Measurements from ENCODE around the gene ATPAF2.

The ATPAF2 gene

DNA sequence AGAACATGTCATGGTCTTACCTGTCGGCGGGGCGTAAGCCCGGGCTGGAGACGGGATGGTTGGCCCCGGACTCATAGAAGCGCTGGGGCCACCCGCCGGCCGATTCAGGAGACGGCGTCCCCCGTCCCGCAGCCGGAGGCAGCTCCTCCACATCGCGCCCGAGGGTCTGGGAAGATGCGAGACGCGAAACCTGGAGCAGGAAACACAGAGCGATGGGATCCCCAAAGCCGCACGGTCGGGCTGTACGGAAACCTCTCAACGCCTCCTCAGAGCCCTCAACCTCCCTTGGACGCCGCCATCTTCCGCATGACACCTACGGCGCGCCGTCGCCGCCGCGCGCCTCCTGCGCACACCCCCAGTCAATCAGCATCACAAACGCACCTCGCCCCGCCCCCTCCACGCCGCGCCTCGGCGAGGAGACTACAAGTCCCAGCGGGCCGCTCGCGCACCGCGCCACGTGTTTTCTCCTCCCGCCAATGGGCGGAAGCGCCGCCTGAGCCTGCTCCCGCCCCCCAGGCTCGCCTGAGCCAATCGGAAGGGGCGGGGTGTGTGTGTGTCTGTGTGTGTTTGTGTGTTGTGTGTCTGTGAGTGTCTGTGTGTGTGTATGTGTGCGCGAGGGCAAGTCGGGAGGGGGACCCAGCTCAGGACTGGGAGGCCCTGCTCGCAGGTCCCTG is at the start of gene ATPAF2, which contains the start of gene GID4:
Gene ATPAF2, minus strand, starts transcription at position 308 of the 674 bp plus-strand sequence. Its CDS starts 155 bp downstream, at position 153.
Gene GID4, plus strand, starts transcription at position 548 of the 674 bp plus-strand sequence. Its CDS starts 57 bp downstream, at position 605.
- TF ChIP-seq, protein P1, sequence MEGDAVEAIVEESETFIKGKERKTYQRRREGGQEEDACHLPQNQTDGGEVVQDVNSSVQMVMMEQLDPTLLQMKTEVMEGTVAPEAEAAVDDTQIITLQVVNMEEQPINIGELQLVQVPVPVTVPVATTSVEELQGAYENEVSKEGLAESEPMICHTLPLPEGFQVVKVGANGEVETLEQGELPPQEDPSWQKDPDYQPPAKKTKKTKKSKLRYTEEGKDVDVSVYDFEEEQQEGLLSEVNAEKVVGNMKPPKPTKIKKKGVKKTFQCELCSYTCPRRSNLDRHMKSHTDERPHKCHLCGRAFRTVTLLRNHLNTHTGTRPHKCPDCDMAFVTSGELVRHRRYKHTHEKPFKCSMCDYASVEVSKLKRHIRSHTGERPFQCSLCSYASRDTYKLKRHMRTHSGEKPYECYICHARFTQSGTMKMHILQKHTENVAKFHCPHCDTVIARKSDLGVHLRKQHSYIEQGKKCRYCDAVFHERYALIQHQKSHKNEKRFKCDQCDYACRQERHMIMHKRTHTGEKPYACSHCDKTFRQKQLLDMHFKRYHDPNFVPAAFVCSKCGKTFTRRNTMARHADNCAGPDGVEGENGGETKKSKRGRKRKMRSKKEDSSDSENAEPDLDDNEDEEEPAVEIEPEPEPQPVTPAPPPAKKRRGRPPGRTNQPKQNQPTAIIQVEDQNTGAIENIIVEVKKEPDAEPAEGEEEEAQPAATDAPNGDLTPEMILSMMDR (conservative IDR thresholded peaks at IDR 0.05; ENCODE audit: low read depth, low read length): no peak
- DNase-seq (ENCODE audit: low read depth): peak; percentile 99
- H3K4me3 ChIP-seq (ENCODE audit: low read depth, low read length): peak within 1 kb of the TSS; percentile 95

DNA sequence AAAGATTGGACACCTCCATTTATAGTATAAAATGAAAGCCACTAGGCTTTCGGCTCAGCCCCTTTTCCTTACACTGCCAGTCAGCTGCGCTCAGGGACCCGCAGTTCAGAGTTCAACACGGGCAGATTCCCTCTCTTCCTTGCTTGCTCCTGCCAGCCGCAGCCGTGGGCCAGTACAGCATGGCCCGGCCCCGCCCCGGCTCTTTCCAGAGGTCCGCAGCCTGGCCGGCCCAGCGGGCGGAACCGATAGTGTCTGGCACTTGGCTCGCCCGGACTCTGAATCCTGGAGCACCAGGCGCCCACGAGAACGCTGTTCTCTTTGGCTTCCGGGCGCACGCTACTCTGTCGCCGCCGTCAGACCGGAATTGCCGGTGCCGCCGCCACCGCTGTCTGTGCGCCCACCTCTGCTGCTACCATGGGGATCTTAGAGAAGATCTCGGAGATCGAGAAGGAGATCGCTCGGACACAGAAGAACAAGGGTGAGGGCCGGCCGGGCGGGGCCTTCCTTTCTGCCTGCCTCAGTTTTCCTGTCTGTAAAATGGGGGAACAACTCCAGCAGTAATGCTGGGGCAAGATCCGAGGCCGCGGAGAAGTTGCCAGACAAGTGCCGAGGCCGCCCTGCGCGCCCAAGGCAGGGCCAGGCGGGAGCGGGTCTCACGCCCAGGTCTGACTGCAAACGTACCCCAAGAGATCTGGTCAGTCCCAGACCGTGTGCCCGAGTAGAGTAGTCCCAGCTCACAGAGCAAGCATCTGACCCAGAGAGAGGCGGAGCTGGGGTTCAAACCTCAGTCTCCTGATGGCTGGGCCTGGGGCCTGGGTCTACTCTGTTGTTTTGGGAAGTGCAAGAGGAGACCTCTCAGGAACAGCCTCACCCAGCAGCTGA is 48.9 kb upstream of the ATPAF2 start, which contains the start of gene DRG2:
Gene DRG2, plus strand, starts transcription at position 339 of the 882 bp plus-strand sequence. Its CDS starts 76 bp downstream, at position 415.
- TF ChIP-seq, protein P1 (conservative IDR thresholded peaks at IDR 0.05; ENCODE audit: low read depth, low read length): peak; percentile 33
- H3K4me3 ChIP-seq (ENCODE audit: low read depth, low read length): peak within 1 kb of the TSS; percentile 85
- DNase-seq (ENCODE audit: low read depth): peak; percentile 94

DNA sequence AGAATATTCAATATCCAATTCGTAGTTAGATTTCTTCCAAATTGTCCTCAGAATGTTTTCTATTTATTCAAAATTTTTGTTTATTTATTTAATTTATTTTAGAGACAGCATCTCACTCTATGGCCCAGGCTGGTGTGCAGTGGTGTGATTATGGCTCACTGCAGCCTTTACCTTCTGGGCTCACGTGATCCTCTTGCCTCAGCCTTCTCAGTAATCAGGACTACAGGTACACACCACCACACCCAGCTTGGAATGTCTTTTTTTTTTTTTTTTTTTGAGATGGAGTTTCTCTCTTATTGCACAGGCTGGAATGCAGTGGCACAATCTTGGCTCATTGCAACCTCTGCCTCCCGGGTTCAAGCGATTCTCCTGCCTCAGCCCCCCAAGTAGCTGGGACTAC is 45.3 kb upstream of the ATPAF2 start:
- DNase-seq (ENCODE audit: low read depth): no peak
- TF ChIP-seq, protein P1 (conservative IDR thresholded peaks at IDR 0.05; ENCODE audit: low read depth, low read length): no peak
- H3K4me3 ChIP-seq (ENCODE audit: low read depth, low read length): no peak overlapping the region

DNA sequence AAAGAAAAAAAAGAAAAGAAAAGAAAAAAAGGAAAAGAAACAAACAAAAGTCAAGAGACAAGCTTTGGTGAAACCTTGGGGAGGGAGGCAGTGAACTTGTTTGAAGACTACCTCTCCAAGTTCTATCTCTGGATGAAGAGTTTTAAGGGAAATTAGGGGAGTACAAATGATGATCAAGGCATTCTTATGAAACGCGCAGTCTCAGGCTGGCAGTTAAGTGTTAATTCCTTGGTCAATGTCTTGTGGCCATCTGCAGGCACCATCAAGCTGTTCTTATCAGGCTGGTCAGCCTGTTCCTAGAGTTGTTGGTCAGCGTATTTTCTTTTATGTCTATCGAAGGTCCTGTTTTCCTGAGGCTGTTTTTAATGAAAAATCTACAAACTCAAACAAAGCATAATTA is 40.6 kb upstream of the ATPAF2 start:
- TF ChIP-seq, protein P1 (conservative IDR thresholded peaks at IDR 0.05; ENCODE audit: low read depth, low read length): no peak
- no peak overlapping the region for H3K4me3 ChIP-seq (ENCODE audit: low read depth, low read length)
- no peak for DNase-seq (ENCODE audit: low read depth)

DNA sequence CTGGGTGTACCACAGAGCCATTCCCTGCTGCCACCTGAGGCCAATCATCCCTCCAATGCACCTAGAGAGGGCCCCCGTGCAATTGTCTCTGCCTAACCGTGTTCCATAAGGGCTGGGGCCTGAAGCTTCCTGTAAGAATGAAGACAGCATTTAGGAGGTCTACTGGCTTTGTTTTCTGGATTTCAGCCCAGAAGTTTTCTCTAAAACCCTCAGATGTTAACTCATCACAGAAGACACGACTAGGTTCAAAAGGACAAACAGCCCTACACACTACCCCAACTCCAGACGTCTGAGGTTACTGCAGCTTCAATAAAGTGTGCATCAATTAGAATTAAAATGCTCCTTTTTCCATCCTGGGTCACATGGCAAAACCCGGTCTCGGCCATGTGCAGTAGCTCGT is 38.0 kb upstream of the ATPAF2 start:
- TF ChIP-seq, protein P1 (conservative IDR thresholded peaks at IDR 0.05; ENCODE audit: low read depth, low read length): no peak

DNA sequence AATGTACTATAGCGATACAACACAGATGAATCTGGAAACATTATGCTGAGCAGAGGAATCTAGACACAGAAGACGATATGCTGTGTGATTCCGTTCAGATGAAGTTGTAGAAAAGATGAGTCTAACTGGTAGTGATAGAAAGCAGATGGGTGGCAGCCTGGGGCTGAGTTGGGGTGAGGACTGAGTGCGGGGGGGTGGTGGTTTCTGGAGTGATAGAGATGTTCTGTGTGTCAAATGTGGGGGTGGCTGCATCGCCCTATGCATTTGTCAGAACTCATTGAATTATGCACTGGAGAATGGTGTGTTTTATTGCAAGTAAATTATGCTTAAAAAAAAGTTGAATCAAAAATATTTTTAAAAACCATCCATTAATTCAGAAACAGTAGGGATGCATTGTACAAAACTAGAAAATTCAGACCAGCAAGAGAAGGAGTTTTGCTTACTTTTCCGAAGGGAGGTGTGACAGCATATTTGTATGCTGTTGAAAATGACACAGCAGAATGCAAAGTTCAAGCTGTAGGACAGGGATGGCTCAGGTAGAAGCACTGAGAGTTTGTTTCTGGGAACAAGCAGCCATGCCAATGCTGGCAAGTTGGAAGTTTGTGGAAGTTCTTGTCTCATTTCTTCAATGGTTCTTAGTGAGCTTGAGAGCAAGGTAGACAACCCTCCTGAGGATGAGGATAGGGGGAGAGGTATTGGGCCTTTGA is 35.8 kb upstream of the ATPAF2 start:
- no peak overlapping the region for H3K4me3 ChIP-seq (ENCODE audit: low read depth, low read length)
- DNase-seq (ENCODE audit: low read depth): no peak
- TF ChIP-seq, protein P1 (conservative IDR thresholded peaks at IDR 0.05; ENCODE audit: low read depth, low read length): no peak

More for the DNA sequence above, 38.0 kb upstream of the ATPAF2 start:
- H3K4me3 ChIP-seq (ENCODE audit: low read depth, low read length): no peak overlapping the region
- peak; percentile 51 for DNase-seq (ENCODE audit: low read depth)

Data from choroid plexus epithelial cell (primary cell).